SHP77 (cell line): ENCODE data around the gene LRRC30.

Experiments used
- DNase-seq, 2 experiments: peaks; one replicate each; lab custom pipeline; 2025; lab: John Stamatoyannopoulos, UW

Gene LRRC30

GRCh38 chr18:7237673-7238272, 6.9 kb downstream of the LRRC30 start:
- no peak for DNase-seq

GRCh38 chr18:7242926-7243325, 12.0 kb downstream of the LRRC30 start:
- DNase-seq, result no peak

GRCh38 chr18:7248877-7249276, 18.0 kb downstream of the LRRC30 start:
- no peak for DNase-seq

GRCh38 chr18:7254163-7254562, 23.3 kb downstream of the LRRC30 start:
- no peak for DNase-seq

- DNase-seq, result no peak
These were observed 24.2 kb downstream of the LRRC30 start for GRCh38 chr18:7255054-7255453.

GRCh38 chr18:7255643-7256042, 24.8 kb downstream of the LRRC30 start:
- DNase-seq, result no peak

- no peak for DNase-seq
These were observed 25.9 kb downstream of the LRRC30 start for GRCh38 chr18:7256618-7257425.

GRCh38 chr18:7257426-7257740, 26.5 kb downstream of the LRRC30 start:
- DNase-seq, result no peak

GRCh38 chr18:7259475-7259874, 28.6 kb downstream of the LRRC30 start:
- peak in 1 of 2 experiments; percentile 0 for DNase-seq

- DNase-seq, result no peak
These were observed 30.3 kb downstream of the LRRC30 start for GRCh38 chr18:7261199-7261598.

GRCh38 chr18:7267973-7268372, 37.1 kb downstream of the LRRC30 start:
- DNase-seq, result no peak

GRCh38 chr18:7269942-7270341, 39.1 kb downstream of the LRRC30 start:
- no peak for DNase-seq

GRCh38 chr18:7272311-7273049, 41.6 kb downstream of the LRRC30 start:
- DNase-seq, result peak; percentile 18 to 56

- no peak for DNase-seq
These were observed 42.5 kb downstream of the LRRC30 start for GRCh38 chr18:7273301-7273921.

- no peak for DNase-seq
These were observed 50.7 kb downstream of the LRRC30 start for GRCh38 chr18:7281579-7281978.
